H1 (cell line): ENCODE results near the gene POLD4. TPM values are rescaled to one million over a fixed set of nuclear protein-coding genes. Genes with fewer than 3 reads are reported as not detected.
A peak's percentile ranks its signal among the peaks of the same experiment; 100 is the strongest.

Experiments used
- CTCF ChIA-PET: fragments of 300-600 bp; sonication (Branson Sonifier 250); formaldehyde crosslinking; loops from one replicate; lab custom pipeline; 2021; ENCODE audit not compliant: partially characterized antibody; lab: Charles Lee
- POLR2A ChIA-PET: fragments of 300-600 bp; sonication (Branson Sonifier 250); formaldehyde crosslinking; loops from one replicate; lab custom pipeline; 2021; ENCODE audit warnings: inconsistent platforms; ENCODE audit not compliant: partially characterized antibody; lab: Charles Lee
- DNase-seq, 2 experiments: peaks; one replicate each; pipeline versions ENCODE4 v3.0.0 to v3.0.0-alpha.2; 2010 to 2022; ENCODE audit warnings: low spot score in 2 of 2, low read depth in 1 of 2, mixed read lengths in 1 of 2
- FAIRE-seq: peaks from 2 replicates; lab custom pipeline; 2011; peaks lifted over from hg19 to GRCh38; lab: Jason Lieb, UNC
- H2AFZ ChIP-seq: 2 replicates; pipeline ENCODE4 v1.8.1; 2012; ENCODE audit warnings: low read length, inconsistent platforms
- H2AK5ac ChIP-seq: 2 replicates; pipeline ENCODE4 v1.6.1; 2013; ENCODE audit warnings: low read depth, low read length
- H2BK120ac ChIP-seq: replicated peaks from 2 replicates; pipeline ENCODE3; 2013; ENCODE audit warnings: low read depth, low read length, inconsistent platforms
- H2BK12ac ChIP-seq: 2 replicates; pipeline ENCODE4 v1.6.1; 2013; ENCODE audit warnings: low read depth, low read length
- H2BK15ac ChIP-seq: 2 replicates; pipeline ENCODE4 v1.6.1; 2013; ENCODE audit warnings: low read length
- H2BK20ac ChIP-seq: 2 replicates; pipeline ENCODE4 v1.6.1; 2013; ENCODE audit warnings: low read length
- H2BK5ac ChIP-seq: 2 replicates; pipeline ENCODE4 v1.6.1; 2013; ENCODE audit warnings: low read depth, low read length
- H3K14ac ChIP-seq: 2 replicates; pipeline ENCODE4 v1.6.1; 2013; ENCODE audit warnings: inconsistent platforms; ENCODE audit not compliant: insufficient read length
- H3K18ac ChIP-seq: 2 replicates; pipeline ENCODE4 v1.6.1; 2013; ENCODE audit warnings: low read length; ENCODE audit errors: extremely low read depth
- H3K23ac ChIP-seq: 2 replicates; pipeline ENCODE4 v1.6.1; 2013; ENCODE audit warnings: inconsistent platforms; ENCODE audit not compliant: insufficient read length
- H3K23me2 ChIP-seq: 2 replicates; pipeline ENCODE4 v1.6.1; 2013; ENCODE audit warnings: low read depth, low read length
- H3K27ac ChIP-seq: 2 replicates; pipeline ENCODE4 v1.6.1; 2011; ENCODE audit warnings: low read depth, low read length, inconsistent platforms
- H3K27me3 ChIP-seq, 4 experiments: replicated peaks in 1 of 4; 1 replicate in 1 of 4; 2 replicates in 3 of 4; pipeline versions ENCODE4 v1.6.1 to v1.8.1; 2011 to 2013; ENCODE audit warnings: low read length in 3 of 4, mild to moderate bottlenecking in 3 of 4, inconsistent platforms in 2 of 4, mixed read lengths in 2 of 4, moderate library complexity in 1 of 4; ENCODE audit not compliant: control insufficient read depth in 3 of 4, insufficient read depth in 3 of 4; ENCODE audit errors: extremely low read depth in 1 of 4
- H3K36me3 ChIP-seq, 4 experiments: 2 replicates each; pipeline versions ENCODE4 v1.6.1 to v1.8.1; 2011 to 2013; ENCODE audit warnings: mild to moderate bottlenecking in 4 of 4, low read length in 3 of 4, moderate library complexity in 2 of 4, control low read depth in 1 of 4, inconsistent platforms in 1 of 4; ENCODE audit not compliant: insufficient read depth in 4 of 4, control insufficient read depth in 2 of 4
- H3K4ac ChIP-seq: replicated peaks from 2 replicates; pipeline ENCODE3; 2013; ENCODE audit warnings: low read length, low read depth, mixed read lengths, inconsistent platforms; ENCODE audit not compliant: insufficient read length
- H3K4me1 ChIP-seq, 4 experiments: replicated peaks in 1 of 4; 1 replicate in 1 of 4; 2 replicates in 3 of 4; pipeline versions ENCODE4 v1.6.1 to v1.8.1; 2011 to 2013; ENCODE audit warnings: low read length in 3 of 4, inconsistent platforms in 2 of 4, mixed read lengths in 1 of 4; ENCODE audit not compliant: insufficient read depth in 4 of 4, control insufficient read depth in 3 of 4
- H3K4me2 ChIP-seq, 2 experiments: 2 replicates each; pipeline versions ENCODE4 v1.6.1 to v1.8.1; 2011 to 2013; ENCODE audit warnings: low read depth in 2 of 2, low read length in 2 of 2, control low read depth in 1 of 2, inconsistent platforms in 1 of 2, mild to moderate bottlenecking in 1 of 2; ENCODE audit not compliant: insufficient read depth in 1 of 2
- H3K4me3 ChIP-seq, 4 experiments: fragments of 200-600, 300-600 bp in 1 of 4; sonication (generic), shearing (Covaris generic), sonication (Bioruptor Twin) in 1 of 4; 2 replicates each; pipeline versions ENCODE4 v1.5.1 to v1.8.1; 2011 to 2016; ENCODE audit warnings: low read length in 4 of 4, low read depth in 3 of 4, control low read depth in 2 of 4, inconsistent platforms in 2 of 4, mild to moderate bottlenecking in 2 of 4, mixed read lengths in 1 of 4, moderate library complexity in 1 of 4; ENCODE audit not compliant: insufficient read depth in 2 of 4; ENCODE audit errors: extremely low read depth in 1 of 4
- H3K56ac ChIP-seq: replicated peaks from 2 replicates; pipeline ENCODE3; 2013; ENCODE audit warnings: low read depth, mild to moderate bottlenecking, mixed read lengths, low read length, inconsistent platforms; ENCODE audit not compliant: insufficient read length
- H3K79me1 ChIP-seq: 2 replicates; pipeline ENCODE4 v1.6.1; 2013; ENCODE audit warnings: low read depth, low read length, control low read depth
- H3K79me2 ChIP-seq, 2 experiments: 2 replicates each; pipeline versions ENCODE4 v1.6.1 to v1.8.1; 2012 to 2013; ENCODE audit warnings: low read length in 2 of 2, mild to moderate bottlenecking in 2 of 2, inconsistent platforms in 1 of 2; ENCODE audit not compliant: insufficient read depth in 2 of 2, control insufficient read depth in 1 of 2
- H3K9ac ChIP-seq, 4 experiments: replicated peaks in 1 of 4; 1 replicate in 1 of 4; 2 replicates in 3 of 4; pipeline versions ENCODE4 v1.6.1 to v1.8.1; 2011 to 2013; ENCODE audit warnings: low read depth in 3 of 4, low read length in 3 of 4, control low read depth in 2 of 4, mild to moderate bottlenecking in 2 of 4, moderate library complexity in 2 of 4, inconsistent platforms in 1 of 4; ENCODE audit errors: extremely low read depth in 1 of 4
- H3K9me3 ChIP-seq, 2 experiments: 2 replicates each; pipeline versions ENCODE4 v1.6.1 to v1.8.1; 2012 to 2013; ENCODE audit warnings: mild to moderate bottlenecking in 2 of 2, moderate library complexity in 2 of 2, control low read depth in 1 of 2, inconsistent platforms in 1 of 2, low read depth in 1 of 2, low read length in 1 of 2, mixed read lengths in 1 of 2; ENCODE audit not compliant: insufficient read depth in 2 of 2
- H4K20me1 ChIP-seq, 2 experiments: replicated peaks in 1 of 2; 2 replicates each; pipeline versions ENCODE3 to v1.8.1; 2011 to 2013; ENCODE audit warnings: inconsistent platforms in 2 of 2, low read length in 2 of 2, mild to moderate bottlenecking in 1 of 2; ENCODE audit not compliant: insufficient read depth in 2 of 2, control insufficient read depth in 1 of 2
- H4K5ac ChIP-seq: 2 replicates; pipeline ENCODE4 v1.6.1; 2013; ENCODE audit warnings: low read length, low read depth, mixed read lengths, inconsistent platforms; ENCODE audit not compliant: insufficient read length
- H4K8ac ChIP-seq: 2 replicates; pipeline ENCODE4 v1.8.0; 2013; ENCODE audit warnings: mild to moderate bottlenecking, moderate library complexity, low read length, inconsistent platforms; ENCODE audit not compliant: insufficient read depth; ENCODE audit errors: extremely low read depth
- H4K91ac ChIP-seq: replicated peaks from 2 replicates; pipeline ENCODE3; 2013; ENCODE audit warnings: low read length, mixed read lengths, inconsistent platforms; ENCODE audit not compliant: insufficient read length
- BRCA1 ChIP-seq: IDR thresholded peaks from 2 replicates; pipeline ENCODE4 v1.6.1; 2012; ENCODE audit warnings: low read depth, low read length, improper control_type of control experiment
- CBX8 ChIP-seq: fragments of 300-800, 300-1000 bp; sonication (generic); IDR thresholded peaks from 2 replicates; pipeline ENCODE4 v1.7.1; 2016; ENCODE audit warnings: low read depth, low read length, borderline replicate concordance
- CTBP2 ChIP-seq: IDR thresholded peaks from 2 replicates; pipeline ENCODE4 v1.7.0; 2011; ENCODE audit warnings: borderline replicate concordance, mild to moderate bottlenecking, moderate library complexity, mixed read lengths, low read length; ENCODE audit not compliant: insufficient read depth, insufficient read length
- EGR1 ChIP-seq: IDR thresholded peaks from 2 replicates; pipeline ENCODE4 v1.6.1; 2011; ENCODE audit warnings: low read depth, low read length, borderline replicate concordance
- GABPA ChIP-seq: IDR thresholded peaks from 2 replicates; pipeline ENCODE4 v1.6.1; 2011; ENCODE audit warnings: mild to moderate bottlenecking, low read length, moderate library complexity, borderline replicate concordance; ENCODE audit not compliant: insufficient read depth
- MAFK ChIP-seq: IDR thresholded peaks from 2 replicates; pipeline ENCODE4 v1.6.1; 2012; ENCODE audit warnings: low read depth, mild to moderate bottlenecking, improper control_type of control experiment, low read length
- NANOG ChIP-seq: IDR thresholded peaks from 2 replicates; pipeline ENCODE4 v1.6.1; 2011; ENCODE audit warnings: low read length, low read depth, mild to moderate bottlenecking, inconsistent platforms; ENCODE audit not compliant: insufficient read depth, poor library complexity, severe bottlenecking
- RNF2 ChIP-seq: fragments of 200-900, 300-1000 bp; sonication (generic); IDR thresholded peaks from 2 replicates; pipeline ENCODE4 v1.7.1; 2016; ENCODE audit warnings: borderline replicate concordance, low read depth, mild to moderate bottlenecking, antibody characterized with exemption, low read length; ENCODE audit not compliant: poor library complexity, severe bottlenecking; ENCODE audit errors: missing control alignments
- SRF ChIP-seq: IDR thresholded peaks from 2 replicates; pipeline ENCODE4 v1.6.1; 2011; ENCODE audit warnings: mild to moderate bottlenecking, low read depth, low read length, moderate library complexity
- USF2 ChIP-seq: IDR thresholded peaks from 2 replicates; pipeline ENCODE4 v1.6.1; 2011; ENCODE audit warnings: low read length, improper control_type of control experiment
- ZNF274 ChIP-seq: IDR thresholded peaks from 2 replicates; pipeline ENCODE4 v1.7.0; 2012; ENCODE audit warnings: low read length, borderline replicate concordance; ENCODE audit errors: extremely low read depth
- WGBS, 2 experiments: shearing (Covaris generic) in 1 of 2; methylation state at CpG; one replicate each; pipeline versions ENCODE4 v1.1.6 to v1.1.7; 2013 to 2015; ENCODE audit warnings: low lambda C conversion rate in 2 of 2, mixed read lengths in 2 of 2, inconsistent platforms in 1 of 2, low coverage in 1 of 2, missing lambda C conversion rate in 1 of 2; ENCODE audit not compliant: insufficient replicate concordance in 2 of 2, insufficient coverage in 1 of 2, insufficient read length in 1 of 2; ENCODE audit errors: extremely low coverage in 1 of 2, missing lambda C conversion rate in 1 of 2; 5-methylcytosine and 5-hydroxymethylcytosine counted together
- polyA plus RNA-seq, 7 experiments: library from polyadenylated mRNA; depleted of rRNA in 3 of 7; stranded (reverse) in 5 of 7; unstranded in 2 of 7; fragments of >200 nt in 5 of 7; fragments of 200-250 nt in 2 of 7; gene quantifications; 1 replicate in 5 of 7; 2 replicates in 1 of 7; 4 replicates in 1 of 7; pipeline versions ENCODE4 v1.2.1 to v1.2.3, GENCODE V29; 2011 to 2013; ENCODE audit warnings: missing spikeins in 2 of 7, mixed read lengths in 2 of 7
- total RNA-seq: library from RNA; stranded (reverse); fragmentation: NEBNext Ultra II Directional; extraction: Animal tissue kit (Norgen Biotek cat#: 25700); gene quantifications from 2 replicates; pipeline ENCODE4 v1.2.1, GENCODE V29; 2021

POLD4 gene
- total and polyA plus RNA-seq, 2 of the 8 experiments (the other 6 are each of a cell fraction or from before 2014, with no cell fraction given) = 21.2 to 46.7 TPM

GRCh38 chr11:67393990-67394389 lies 40.6 kb upstream of the POLD4 start:
- Histone ChIP-seq H3K9me3 (no peaks in the 10 kb centered on the region), H3K79me1 (0 out of 2 replicates have a peak, but pooled peaks cover 2% of the 10 kb centered on the region), H2AFZ (no peak overlapping the region), H3K4me1 (peaks cover 0 to 9% (median 6%) of the 10 kb centered on the region in 4 experiments; a peak in 4 of 7 replicates), H3K36me3 (peaks cover 5 to 21% (median 14%) of the 10 kb centered on the region in 4 experiments; a peak in 5 of 8 replicates), H3K23me2 (peaks cover 13% of the 10 kb centered on the region), H2BK5ac (no peak overlapping the region), H3K4me3 (no peak overlapping the region), H4K91ac (no peak overlapping the region), H3K23ac (no peak overlapping the region), H3K4ac (no peak overlapping the region), H3K56ac (no peak overlapping the region), H3K4me2 (no peak overlapping the region), H2BK12ac (no peak overlapping the region), H3K14ac (no peak overlapping the region), H3K18ac (no peak overlapping the region), H4K5ac (no peak overlapping the region), H2BK20ac (no peak overlapping the region), H4K20me1 (peaks cover 0 to 5% of the 10 kb centered on the region in 2 experiments), H2BK120ac (no peak overlapping the region), H2AK5ac (no peak overlapping the region), H3K79me2 (no peaks in the 10 kb centered on the region), H3K27me3 (no peaks in the 10 kb centered on the region), H3K27ac (no peak overlapping the region), H3K9ac (no peak overlapping the region), H2BK15ac (no peak overlapping the region), H4K8ac (peak overlapping the region; percentile 70; the same call in 1 of the 2 replicates)
- WGBS, 2 experiments = 89% methylated on average over 5 of the region's 5 CpGs; no CpG with 5 or more reads in 1 of the 2 experiments
- ChIA-PET CTCF (interaction anchor here (7.0 to 34.8 kb wide), 2 partner anchors 13 to 36 kb away, joined by 52 to 1305 read pairs; partner anchors contain the start of gene POLD4), POLR2A (interaction anchor here (1.0 to 2.6 kb wide), 4 partner anchors 11 to 44 kb away, joined by 3 to 13 read pairs (median 4); partner anchors contain the start of gene PTPRCAP)
- FAIRE-seq = no peak
- no peak for DNase-seq
- TF ChIP-seq CBX8 (no peak), NANOG (no peak), USF2 (no peak), GABPA (no peak), RNF2 (no peak), SRF (no peak), ZNF274 (no peak), CTBP2 (no peak), BRCA1 (no peak), MAFK (no peak), EGR1 (no peak)
